K562 (cell line): ENCODE results near the gene DNAAF3. TPM values are rescaled to one million over a fixed set of nuclear protein-coding genes. Genes with fewer than 3 reads are reported as not detected.
A peak's percentile ranks its signal among the peaks of the same experiment; 100 is the strongest.

ENCODE experiments used
- ATF7 ChIP-seq: fragments of 450-650 bp; IDR thresholded peaks from 2 replicates; pipeline ENCODE4 v1.7.1; 2014; ENCODE audit warnings: mild to moderate bottlenecking, moderate library complexity
- L3MBTL2 ChIP-seq: fragments of 450-650 bp; IDR thresholded peaks from 2 replicates; pipeline ENCODE4 v1.6.1; 2016; ENCODE audit warnings: mild to moderate bottlenecking, moderate library complexity
- MAFK ChIP-seq: IDR thresholded peaks from 2 replicates; pipeline ENCODE4 v1.6.1; 2011; ENCODE audit warnings: low read length, improper control_type of control experiment
- MBD2 ChIP-seq: sonication (generic); IDR thresholded peaks from 2 replicates; pipeline ENCODE4 v1.6.1; 2016; ENCODE audit warnings: low read depth, borderline replicate concordance
- MCM2 ChIP-seq: fragments of 450-650 bp; IDR thresholded peaks from 2 replicates; pipeline ENCODE4 v1.6.1; 2017; ENCODE audit warnings: low read depth, mild to moderate bottlenecking
- MYNN ChIP-seq, 2 experiments: sonication (generic); formaldehyde crosslinking in 1 of 2; IDR thresholded peaks; 2 replicates each; pipeline versions ENCODE4 v1.5.0 to v1.6.1; 2016 to 2020; ENCODE audit warnings: antibody characterized with exemption in 1 of 2, missing genetic modification reagents in 1 of 2
- NCOA4 ChIP-seq: fragments of 450-650 bp; IDR thresholded peaks from 2 replicates; pipeline ENCODE4 v1.6.1; 2018; ENCODE audit warnings: mild to moderate bottlenecking; ENCODE audit not compliant: partially characterized antibody
- NONO ChIP-seq, 2 experiments: fragments of 200-400 bp in 1 of 2; fragments of 450-650 bp in 1 of 2; formaldehyde crosslinking in 1 of 2; IDR thresholded peaks; 2 replicates each; pipeline ENCODE4 v1.6.1; 2017; ENCODE audit warnings: low read depth in 2 of 2, mild to moderate bottlenecking in 2 of 2, moderate library complexity in 2 of 2, low read length in 1 of 2
- SP1 ChIP-seq: sonication (generic); formaldehyde crosslinking; IDR thresholded peaks from 2 replicates; pipeline ENCODE4 v1.8.1; 2022; ENCODE audit warnings: mild to moderate bottlenecking, missing genetic modification reagents
- SREBF2 ChIP-seq: sonication (generic); formaldehyde crosslinking; IDR thresholded peaks from 2 replicates; pipeline ENCODE4 v1.4.0; 2020; ENCODE audit warnings: mild to moderate bottlenecking, missing genetic modification reagents
- TGIF2 ChIP-seq: sonication (generic); formaldehyde crosslinking; IDR thresholded peaks from 2 replicates; pipeline ENCODE4 v1.8.1; 2022; ENCODE audit warnings: mild to moderate bottlenecking, missing genetic modification reagents, moderate library complexity
- ZC3H11A ChIP-seq: IDR thresholded peaks from 2 replicates; pipeline ENCODE4 v1.6.1; 2012; ENCODE audit warnings: low read depth, low read length, improper control_type of control experiment
- ZKSCAN3 ChIP-seq: fragments of 250-450 bp; sonication (Bioruptor Pico); IDR thresholded peaks from 2 replicates; pipeline ENCODE4 v1.4.0; 2020
- ZKSCAN8 ChIP-seq: fragments of 200-800 bp; sonication (Bioruptor generic); IDR thresholded peaks from 2 replicates; pipeline ENCODE4 v1.6.1; 2016; ENCODE audit warnings: missing genetic modification characterization, missing compliant biosample characterization
- ZNF253 ChIP-seq: fragments of 250-450 bp; sonication (Bioruptor Pico); conservative IDR thresholded peaks from 2 replicates; pipeline ENCODE4 v1.6.1; 2021; ENCODE audit warnings: mild to moderate bottlenecking
- ZNF766 ChIP-seq: fragments of 200-800 bp; sonication (Bioruptor generic); conservative IDR thresholded peaks from 2 replicates; pipeline ENCODE4 v1.6.1; 2016; ENCODE audit warnings: missing genetic modification characterization, missing compliant biosample characterization
- ZSCAN32 ChIP-seq: fragments of 450-650 bp; formaldehyde crosslinking; IDR thresholded peaks from 2 replicates; pipeline ENCODE4 v1.4.0; 2020; ENCODE audit warnings: mild to moderate bottlenecking, moderate library complexity
- polyA plus RNA-seq, 8 experiments: library from polyadenylated mRNA; depleted of rRNA in 4 of 8; stranded (reverse) in 5 of 8; unstranded in 3 of 8; fragments of >200 nt; fragmentation: Nextera tagmentation in 2 of 8; fragmentation: Illumina TruSeq in 1 of 8; extraction: Ambion mirVana in 2 of 8; extraction: Trizol in 1 of 8; gene quantifications; 2 replicates each; pipeline versions ENCODE4 v1.2.1 to v1.2.3, GENCODE V29; 2011 to 2014; ENCODE audit warnings: inconsistent platforms in 1 of 8, missing spikeins in 1 of 8
- total RNA-seq, 7 experiments: library from RNA; depleted of rRNA in 6 of 7; stranded (reverse); fragments of >200 nt in 6 of 7; fragmentation: Illumina TruSeq in 2 of 7; extraction: Trizol in 2 of 7; gene quantifications; 2 replicates each; pipeline versions ENCODE4 v1.2.1 to v1.2.3, GENCODE V29; 2011 to 2021; ENCODE audit warnings: low replicate concordance in 1 of 7
- TF ChIP-seq, protein P1 (sequence below): fragments of 450-650 bp; formaldehyde crosslinking; IDR thresholded peaks from 2 replicates; pipeline ENCODE4 v1.4.0; 2022; ENCODE audit warnings: mild to moderate bottlenecking, moderate library complexity
- TF ChIP-seq, protein P2 (sequence below): fragments of 200-800 bp; sonication (Bioruptor generic); IDR thresholded peaks from 2 replicates; pipeline ENCODE4 v1.6.1; 2017; ENCODE audit warnings: missing genetic modification characterization, missing compliant biosample characterization
- TF ChIP-seq, protein P3 (sequence below): fragments of 250-450 bp; sonication (Bioruptor Pico); IDR thresholded peaks from 2 replicates; pipeline ENCODE4 v1.5.1; 2021; ENCODE audit warnings: mild to moderate bottlenecking
- TF ChIP-seq, protein P4 (sequence below): IDR thresholded peaks from 2 replicates; pipeline ENCODE4 v1.6.1; 2014; ENCODE audit warnings: antibody characterized with exemption
- TF ChIP-seq, protein P5 (sequence below): fragments of 450-650 bp; IDR thresholded peaks from 2 replicates; pipeline ENCODE4 v1.6.1; 2016; ENCODE audit warnings: borderline replicate concordance

Gene DNAAF3
- total and polyA plus RNA-seq, 9 of the 15 experiments (the other 6 are each of a cell fraction or from before 2014, with no cell fraction given), result 21.6 to 61.5 (median 43.0) TPM

DNA sequence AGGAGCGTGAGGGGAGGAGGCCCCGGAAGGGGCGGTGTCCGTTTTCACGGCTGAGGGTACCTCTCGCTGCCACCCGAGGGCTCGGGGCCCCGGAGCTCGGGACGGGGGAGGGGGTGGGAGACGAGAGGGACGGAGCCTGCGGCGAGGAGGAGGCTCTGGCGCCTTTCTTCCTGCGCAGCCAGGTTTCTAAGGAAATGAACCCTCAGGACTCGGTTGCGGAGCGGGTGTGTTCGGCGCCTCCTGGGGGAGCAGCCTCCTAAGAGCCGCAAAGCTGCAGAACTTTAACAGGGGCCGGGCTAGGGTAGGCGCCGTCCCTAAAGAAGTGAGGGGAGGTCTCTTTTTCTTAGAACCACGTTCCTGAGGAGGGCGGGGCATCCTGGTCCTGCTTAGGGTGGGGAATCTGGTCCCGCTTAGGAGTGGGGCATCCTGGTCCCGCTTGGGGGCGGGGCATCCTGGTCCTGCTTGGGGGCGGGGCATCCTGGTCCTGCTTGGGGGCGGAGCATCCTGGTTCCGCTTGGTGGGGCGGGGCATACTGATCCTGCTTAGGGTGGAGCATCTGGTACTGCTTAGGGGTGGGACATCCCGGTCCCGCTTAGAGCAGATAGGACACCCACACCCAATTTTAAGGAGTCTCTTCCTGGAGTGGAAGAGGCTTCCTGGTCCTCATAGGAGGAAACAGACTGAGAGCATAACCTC, 7.4 kb upstream of the DNAAF3 start (continued):
- no peak for TF ChIP-seq NCOA4
- TF ChIP-seq MBD2, result no peak
- no peak for TF ChIP-seq L3MBTL2
- TF ChIP-seq TGIF2 (CRISPR knock-in tag), result no peak
- TF ChIP-seq, protein P1, sequence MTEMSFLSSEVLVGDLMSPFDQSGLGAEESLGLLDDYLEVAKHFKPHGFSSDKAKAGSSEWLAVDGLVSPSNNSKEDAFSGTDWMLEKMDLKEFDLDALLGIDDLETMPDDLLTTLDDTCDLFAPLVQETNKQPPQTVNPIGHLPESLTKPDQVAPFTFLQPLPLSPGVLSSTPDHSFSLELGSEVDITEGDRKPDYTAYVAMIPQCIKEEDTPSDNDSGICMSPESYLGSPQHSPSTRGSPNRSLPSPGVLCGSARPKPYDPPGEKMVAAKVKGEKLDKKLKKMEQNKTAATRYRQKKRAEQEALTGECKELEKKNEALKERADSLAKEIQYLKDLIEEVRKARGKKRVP (CRISPR knock-in tag), result no peak
- no peak for TF ChIP-seq ZKSCAN8 (CRISPR knock-in tag)
- no peak for TF ChIP-seq ZNF766 (CRISPR knock-in tag)
- TF ChIP-seq, protein P2, sequence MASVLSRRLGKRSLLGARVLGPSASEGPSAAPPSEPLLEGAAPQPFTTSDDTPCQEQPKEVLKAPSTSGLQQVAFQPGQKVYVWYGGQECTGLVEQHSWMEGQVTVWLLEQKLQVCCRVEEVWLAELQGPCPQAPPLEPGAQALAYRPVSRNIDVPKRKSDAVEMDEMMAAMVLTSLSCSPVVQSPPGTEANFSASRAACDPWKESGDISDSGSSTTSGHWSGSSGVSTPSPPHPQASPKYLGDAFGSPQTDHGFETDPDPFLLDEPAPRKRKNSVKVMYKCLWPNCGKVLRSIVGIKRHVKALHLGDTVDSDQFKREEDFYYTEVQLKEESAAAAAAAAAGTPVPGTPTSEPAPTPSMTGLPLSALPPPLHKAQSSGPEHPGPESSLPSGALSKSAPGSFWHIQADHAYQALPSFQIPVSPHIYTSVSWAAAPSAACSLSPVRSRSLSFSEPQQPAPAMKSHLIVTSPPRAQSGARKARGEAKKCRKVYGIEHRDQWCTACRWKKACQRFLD (CRISPR knock-in tag), result no peak
- TF ChIP-seq, protein P3, sequence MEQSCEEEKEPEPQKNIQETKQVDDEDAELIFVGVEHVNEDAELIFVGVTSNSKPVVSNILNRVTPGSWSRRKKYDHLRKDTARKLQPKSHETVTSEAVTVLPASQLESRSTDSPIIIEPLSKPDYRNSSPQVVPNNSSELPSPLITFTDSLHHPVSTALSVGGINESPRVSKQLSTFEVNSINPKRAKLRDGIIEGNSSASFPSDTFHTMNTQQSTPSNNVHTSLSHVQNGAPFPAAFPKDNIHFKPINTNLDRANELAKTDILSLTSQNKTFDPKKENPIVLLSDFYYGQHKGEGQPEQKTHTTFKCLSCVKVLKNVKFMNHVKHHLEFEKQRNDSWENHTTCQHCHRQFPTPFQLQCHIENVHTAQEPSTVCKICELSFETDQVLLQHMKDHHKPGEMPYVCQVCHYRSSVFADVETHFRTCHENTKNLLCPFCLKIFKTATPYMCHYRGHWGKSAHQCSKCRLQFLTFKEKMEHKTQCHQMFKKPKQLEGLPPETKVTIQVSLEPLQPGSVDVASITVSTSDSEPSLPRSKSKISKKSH (CRISPR knock-in tag), result no peak
- no peak for TF ChIP-seq MCM2
- no peak for TF ChIP-seq MYNN (IDR thresholded peaks at IDR 0.05)
- no peak for TF ChIP-seq MYNN (CRISPR knock-in tag; IDR thresholded peaks at IDR 0.05)
- no peak for TF ChIP-seq SP1 (CRISPR knock-in tag)
- TF ChIP-seq, protein P4, sequence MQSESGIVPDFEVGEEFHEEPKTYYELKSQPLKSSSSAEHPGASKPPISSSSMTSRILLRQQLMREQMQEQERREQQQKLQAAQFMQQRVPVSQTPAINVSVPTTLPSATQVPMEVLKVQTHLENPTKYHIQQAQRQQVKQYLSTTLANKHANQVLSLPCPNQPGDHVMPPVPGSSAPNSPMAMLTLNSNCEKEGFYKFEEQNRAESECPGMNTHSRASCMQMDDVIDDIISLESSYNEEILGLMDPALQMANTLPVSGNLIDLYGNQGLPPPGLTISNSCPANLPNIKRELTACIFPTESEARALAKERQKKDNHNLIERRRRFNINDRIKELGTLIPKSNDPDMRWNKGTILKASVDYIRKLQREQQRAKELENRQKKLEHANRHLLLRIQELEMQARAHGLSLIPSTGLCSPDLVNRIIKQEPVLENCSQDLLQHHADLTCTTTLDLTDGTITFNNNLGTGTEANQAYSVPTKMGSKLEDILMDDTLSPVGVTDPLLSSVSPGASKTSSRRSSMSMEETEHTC, result no peak
- TF ChIP-seq ZKSCAN3 (CRISPR knock-in tag), result no peak
- TF ChIP-seq, protein P5, sequence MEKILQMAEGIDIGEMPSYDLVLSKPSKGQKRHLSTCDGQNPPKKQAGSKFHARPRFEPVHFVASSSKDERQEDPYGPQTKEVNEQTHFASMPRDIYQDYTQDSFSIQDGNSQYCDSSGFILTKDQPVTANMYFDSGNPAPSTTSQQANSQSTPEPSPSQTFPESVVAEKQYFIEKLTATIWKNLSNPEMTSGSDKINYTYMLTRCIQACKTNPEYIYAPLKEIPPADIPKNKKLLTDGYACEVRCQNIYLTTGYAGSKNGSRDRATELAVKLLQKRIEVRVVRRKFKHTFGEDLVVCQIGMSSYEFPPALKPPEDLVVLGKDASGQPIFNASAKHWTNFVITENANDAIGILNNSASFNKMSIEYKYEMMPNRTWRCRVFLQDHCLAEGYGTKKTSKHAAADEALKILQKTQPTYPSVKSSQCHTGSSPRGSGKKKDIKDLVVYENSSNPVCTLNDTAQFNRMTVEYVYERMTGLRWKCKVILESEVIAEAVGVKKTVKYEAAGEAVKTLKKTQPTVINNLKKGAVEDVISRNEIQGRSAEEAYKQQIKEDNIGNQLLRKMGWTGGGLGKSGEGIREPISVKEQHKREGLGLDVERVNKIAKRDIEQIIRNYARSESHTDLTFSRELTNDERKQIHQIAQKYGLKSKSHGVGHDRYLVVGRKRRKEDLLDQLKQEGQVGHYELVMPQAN, result no peak
- no peak for TF ChIP-seq ZSCAN32 (CRISPR knock-in tag)
- TF ChIP-seq MAFK, result no peak
- no peak for TF ChIP-seq ZC3H11A
- no peak; the same call in 1 of the 2 replicates for TF ChIP-seq ATF7
- TF ChIP-seq SREBF2 (CRISPR knock-in tag), result no peak
- no peak for TF ChIP-seq ZNF253 (CRISPR knock-in tag)
- TF ChIP-seq NONO (IDR thresholded peaks at IDR 0.05; ENCODE audit: low read depth in 2 of 2, low read length in 1 of 2), result 0 out of 4 replicates have a peak, but pooled peaks of 1 of the 2 experiments have one; percentile 15
